OCI-LY3 (cell line): ENCODE measurements around the gene GRIK5.

Experiments used
- CTCF ChIP-seq: fragments of 200-600, 300-600 bp; sonication (generic); IDR thresholded peaks from 2 replicates; pipeline ENCODE4 v1.5.1; 2014; ENCODE audit warnings: antibody characterized with exemption, low read length, low read depth
- EZH2phosphoT487 ChIP-seq: fragments of 200-600 bp; shearing (Covaris generic); IDR thresholded peaks from 2 replicates; pipeline ENCODE4 v1.6.1; 2018; ENCODE audit warnings: antibody characterized with exemption, mixed run types, low read depth

GRCh38 chr19:41955521-41955920, 114.5 kb downstream of the GRIK5 start:
- TF ChIP-seq CTCF (no peak), EZH2phosphoT487 (no peak)
